HL-60 (cell line): ENCODE data around the gene AGPAT3.

ENCODE experiments used
- GABPA ChIP-seq: IDR thresholded peaks from 2 replicates; pipeline ENCODE4 v1.6.1; 2012; ENCODE audit warnings: low read depth
- POLR2AphosphoS5 ChIP-seq: IDR thresholded peaks from 2 replicates; pipeline ENCODE4 v1.6.1; 2012; ENCODE audit warnings: low read depth
- TF ChIP-seq, protein P1 (sequence below): IDR thresholded peaks from one replicate; pipeline ENCODE4 v1.5.1; 2011; ENCODE audit warnings: low read length, control low read depth, inconsistent platforms; ENCODE audit not compliant: insufficient read depth

GRCh38 chr21:43816611-43817071 lies 48.4 kb upstream of the AGPAT3 start:
- TF ChIP-seq, protein P1, sequence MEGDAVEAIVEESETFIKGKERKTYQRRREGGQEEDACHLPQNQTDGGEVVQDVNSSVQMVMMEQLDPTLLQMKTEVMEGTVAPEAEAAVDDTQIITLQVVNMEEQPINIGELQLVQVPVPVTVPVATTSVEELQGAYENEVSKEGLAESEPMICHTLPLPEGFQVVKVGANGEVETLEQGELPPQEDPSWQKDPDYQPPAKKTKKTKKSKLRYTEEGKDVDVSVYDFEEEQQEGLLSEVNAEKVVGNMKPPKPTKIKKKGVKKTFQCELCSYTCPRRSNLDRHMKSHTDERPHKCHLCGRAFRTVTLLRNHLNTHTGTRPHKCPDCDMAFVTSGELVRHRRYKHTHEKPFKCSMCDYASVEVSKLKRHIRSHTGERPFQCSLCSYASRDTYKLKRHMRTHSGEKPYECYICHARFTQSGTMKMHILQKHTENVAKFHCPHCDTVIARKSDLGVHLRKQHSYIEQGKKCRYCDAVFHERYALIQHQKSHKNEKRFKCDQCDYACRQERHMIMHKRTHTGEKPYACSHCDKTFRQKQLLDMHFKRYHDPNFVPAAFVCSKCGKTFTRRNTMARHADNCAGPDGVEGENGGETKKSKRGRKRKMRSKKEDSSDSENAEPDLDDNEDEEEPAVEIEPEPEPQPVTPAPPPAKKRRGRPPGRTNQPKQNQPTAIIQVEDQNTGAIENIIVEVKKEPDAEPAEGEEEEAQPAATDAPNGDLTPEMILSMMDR, result no peak
- TF ChIP-seq POLR2AphosphoS5 (no peak), GABPA (no peak)
